ENCODE results near the gene MYH15.

MYH15 gene

GRCh38 chr3:108378153-108378951 is 132.0 kb downstream of the MYH15 start:
- H3K36me3 ChIP-seq (ENCODE audit: control insufficient read depth, insufficient read depth, low read length) = no peaks in the 10 kb centered on the region

DNA sequence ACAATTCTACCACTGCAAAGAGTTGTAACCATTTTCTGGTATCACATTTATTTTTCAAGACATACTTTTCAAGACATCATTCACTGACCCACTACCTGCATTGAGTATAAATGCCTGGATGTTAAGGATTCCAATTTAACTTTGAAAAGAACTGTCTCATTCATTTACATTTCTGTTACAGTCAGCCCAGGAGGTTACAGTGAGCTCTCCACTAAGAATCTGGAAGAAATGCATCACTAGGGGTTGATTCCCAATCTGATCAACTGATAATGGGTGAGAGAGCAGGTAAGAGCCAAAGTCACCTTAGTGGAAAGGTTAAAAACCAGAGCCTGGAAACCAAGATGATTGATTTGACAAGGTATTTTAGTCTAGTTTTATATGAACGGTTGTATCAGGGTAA is 133.0 kb downstream of the MYH15 start:
- 0 out of 2 replicates have a peak overlapping the region, but pooled peaks have one; percentile 16 for H3K4me3 ChIP-seq (ENCODE audit: low read depth, low read length)
- no peaks in the 10 kb centered on the region; the same call in 1 of the 2 replicates for H3K9me3 ChIP-seq (ENCODE audit: control insufficient read depth, insufficient read depth, low read length)
- H3K9ac ChIP-seq (ENCODE audit: low read depth, low read length) = no peak overlapping the region
- peaks cover 23% of the 10 kb centered on the region for H3K4me1 ChIP-seq (ENCODE audit: control insufficient read depth, insufficient read depth, low read length)
- H3K36me3 ChIP-seq (ENCODE audit: control insufficient read depth, insufficient read depth, low read length) = no peaks in the 10 kb centered on the region
- no peaks in the 10 kb centered on the region for H3K27me3 ChIP-seq (ENCODE audit: control insufficient read depth, insufficient read depth, low read length)
- H3K27ac ChIP-seq (ENCODE audit: low read depth, low read length) = no peak overlapping the region

More at GRCh38 chr3:108378153-108378951, 132.0 kb downstream of the MYH15 start:
- no peaks in the 10 kb centered on the region; the same call in 1 of the 2 replicates for H3K9me3 ChIP-seq (ENCODE audit: control insufficient read depth, insufficient read depth, low read length)
- H3K4me1 ChIP-seq (ENCODE audit: control insufficient read depth, insufficient read depth, low read length) = peaks cover 23% of the 10 kb centered on the region
- H3K4me3 ChIP-seq (ENCODE audit: low read depth, low read length) = no peak overlapping the region
- H3K9ac ChIP-seq (ENCODE audit: low read depth, low read length) = no peak overlapping the region
- no peaks in the 10 kb centered on the region for H3K27me3 ChIP-seq (ENCODE audit: control insufficient read depth, insufficient read depth, low read length)
- no peak overlapping the region for H3K27ac ChIP-seq (ENCODE audit: low read depth, low read length)

DNA sequence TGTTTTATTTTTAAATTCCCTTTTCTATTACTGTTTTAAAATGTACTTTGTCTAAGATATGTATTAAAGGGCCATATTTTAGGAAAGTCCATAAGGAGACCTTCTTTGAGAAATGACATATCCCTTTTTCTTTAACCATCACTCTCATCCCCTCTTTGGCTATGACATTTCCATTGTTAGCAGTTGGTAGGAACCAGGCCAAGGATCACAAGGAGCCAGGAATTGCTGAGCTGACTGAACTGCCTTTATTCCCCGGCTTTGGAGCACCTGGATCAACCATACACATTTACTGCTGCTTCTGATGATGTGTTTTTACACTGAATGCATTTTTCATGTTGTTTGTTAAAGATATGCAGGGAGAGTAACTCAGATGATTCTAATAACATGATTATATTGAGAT is 134.4 kb downstream of the MYH15 start:
- Histone ChIP-seq H3K27me3 (ENCODE audit: control insufficient read depth, insufficient read depth, low read length) (no peaks in the 10 kb centered on the region), H3K9ac (ENCODE audit: low read depth, low read length) (no peak overlapping the region), H3K27ac (ENCODE audit: low read depth, low read length) (no peak overlapping the region), H3K4me1 (ENCODE audit: control insufficient read depth, insufficient read depth, low read length) (peaks cover 17% of the 10 kb centered on the region), H3K4me3 (ENCODE audit: low read depth, low read length) (no peak overlapping the region), H3K36me3 (ENCODE audit: control insufficient read depth, insufficient read depth, low read length) (no peaks in the 10 kb centered on the region), H3K9me3 (ENCODE audit: control insufficient read depth, insufficient read depth, low read length) (no peaks in the 10 kb centered on the region; the same call in 1 of the 2 replicates)

DNA sequence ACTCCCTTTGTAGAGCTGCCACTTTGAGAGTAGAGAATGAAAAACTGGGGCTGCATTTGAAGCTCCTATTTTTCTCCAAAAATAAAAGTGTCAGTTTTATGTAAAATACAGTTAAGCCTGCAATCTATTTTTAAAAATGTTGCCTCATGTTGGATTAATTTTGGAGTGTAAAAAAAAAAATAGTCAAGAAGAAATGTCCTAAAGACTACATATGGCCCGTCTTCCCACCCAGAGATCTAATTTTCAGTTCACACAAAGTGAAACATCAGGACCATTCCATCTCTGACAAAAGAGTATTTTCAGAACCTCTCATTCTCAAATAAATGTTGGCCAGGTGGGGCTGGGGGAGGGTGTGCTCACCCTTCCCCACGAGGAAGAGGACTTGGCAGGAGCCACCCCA is 151.4 kb downstream of the MYH15 start:
- no peak overlapping the region for H3K27ac ChIP-seq (ENCODE audit: low read depth, low read length)
- H3K4me3 ChIP-seq (ENCODE audit: low read depth, low read length) = no peak overlapping the region
- no peaks in the 10 kb centered on the region for H3K27me3 ChIP-seq (ENCODE audit: control insufficient read depth, insufficient read depth, low read length)
- no peaks in the 10 kb centered on the region for H3K4me1 ChIP-seq (ENCODE audit: control insufficient read depth, insufficient read depth, low read length)
- H3K9ac ChIP-seq (ENCODE audit: low read depth, low read length) = no peak overlapping the region
- H3K9me3 ChIP-seq (ENCODE audit: control insufficient read depth, insufficient read depth, low read length) = no peaks in the 10 kb centered on the region
- H3K36me3 ChIP-seq (ENCODE audit: control insufficient read depth, insufficient read depth, low read length) = no peaks in the 10 kb centered on the region

DNA sequence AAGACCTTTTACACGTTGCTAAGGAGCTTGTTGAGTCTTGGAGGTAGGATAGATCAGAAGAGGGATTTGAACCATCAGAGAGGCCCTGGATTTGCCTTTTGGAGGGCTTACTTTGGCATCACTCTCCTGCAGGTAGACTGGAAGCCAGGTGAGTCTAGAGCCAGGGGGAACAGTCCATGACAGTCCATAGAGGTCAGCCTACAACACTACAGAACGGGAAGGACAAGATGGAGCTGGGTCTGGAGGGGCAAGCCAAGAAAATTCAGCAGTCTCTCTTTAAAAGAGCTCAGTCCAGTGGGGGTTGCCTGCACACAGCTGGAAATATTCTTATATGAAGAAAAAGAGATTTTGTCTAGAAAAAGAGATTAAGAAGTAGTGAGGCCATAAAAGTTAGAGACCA is 153.4 kb downstream of the MYH15 start:
- Histone ChIP-seq H3K4me1 (ENCODE audit: control insufficient read depth, insufficient read depth, low read length) (no peaks in the 10 kb centered on the region), H3K27me3 (ENCODE audit: control insufficient read depth, insufficient read depth, low read length) (no peaks in the 10 kb centered on the region), H3K36me3 (ENCODE audit: control insufficient read depth, insufficient read depth, low read length) (no peaks in the 10 kb centered on the region), H3K4me3 (ENCODE audit: low read depth, low read length) (no peak overlapping the region), H3K27ac (ENCODE audit: low read depth, low read length) (no peak overlapping the region), H3K9me3 (ENCODE audit: control insufficient read depth, insufficient read depth, low read length) (no peaks in the 10 kb centered on the region), H3K9ac (ENCODE audit: low read depth, low read length) (no peak overlapping the region)

- Histone ChIP-seq H3K27me3 (ENCODE audit: control insufficient read depth, insufficient read depth, low read length) (no peaks in the 10 kb centered on the region), H3K36me3 (ENCODE audit: control insufficient read depth, insufficient read depth, low read length) (no peaks in the 10 kb centered on the region), H3K4me3 (ENCODE audit: low read depth, low read length) (no peak overlapping the region), H3K4me1 (ENCODE audit: control insufficient read depth, insufficient read depth, low read length) (no peaks in the 10 kb centered on the region), H3K27ac (ENCODE audit: low read depth, low read length) (no peak overlapping the region), H3K9ac (ENCODE audit: low read depth, low read length) (no peak overlapping the region), H3K9me3 (ENCODE audit: control insufficient read depth, insufficient read depth, low read length) (no peaks in the 10 kb centered on the region)
These were observed 155.8 kb downstream of the MYH15 start for GRCh38 chr3:108354562-108354961.

DNA sequence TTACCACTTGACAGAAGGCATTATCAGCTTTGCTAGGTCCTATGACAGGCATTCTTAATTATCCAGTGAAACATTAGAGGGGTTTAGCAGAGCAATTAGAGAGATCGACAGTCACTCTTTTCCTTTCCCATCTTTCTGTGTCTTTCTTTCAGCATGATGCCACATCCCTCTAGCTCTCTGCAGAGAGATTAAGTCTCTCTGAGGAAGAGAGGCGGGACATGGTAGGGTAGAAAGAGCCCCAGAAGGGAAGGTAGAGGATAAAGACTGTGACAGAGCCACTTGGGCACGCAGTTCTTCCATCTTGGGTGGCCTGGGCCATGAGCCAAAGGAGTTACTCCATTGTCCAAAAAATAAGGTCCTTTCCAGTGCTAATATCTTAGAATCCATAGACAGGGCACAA is 158.2 kb downstream of the MYH15 start:
- no peak overlapping the region for H3K9ac ChIP-seq (ENCODE audit: low read depth, low read length)
- no peak overlapping the region for H3K4me3 ChIP-seq (ENCODE audit: low read depth, low read length)
- no peaks in the 10 kb centered on the region for H3K36me3 ChIP-seq (ENCODE audit: control insufficient read depth, insufficient read depth, low read length)
- H3K27ac ChIP-seq (ENCODE audit: low read depth, low read length) = no peak overlapping the region
- H3K9me3 ChIP-seq (ENCODE audit: control insufficient read depth, insufficient read depth, low read length) = no peaks in the 10 kb centered on the region
- no peaks in the 10 kb centered on the region for H3K4me1 ChIP-seq (ENCODE audit: control insufficient read depth, insufficient read depth, low read length)
- no peaks in the 10 kb centered on the region for H3K27me3 ChIP-seq (ENCODE audit: control insufficient read depth, insufficient read depth, low read length)

- H3K36me3 ChIP-seq (ENCODE audit: control insufficient read depth, insufficient read depth, low read length) = no peaks in the 10 kb centered on the region
- H3K9ac ChIP-seq (ENCODE audit: low read depth, low read length) = no peak overlapping the region
- H3K4me1 ChIP-seq (ENCODE audit: control insufficient read depth, insufficient read depth, low read length) = no peaks in the 10 kb centered on the region
- H3K4me3 ChIP-seq (ENCODE audit: low read depth, low read length) = no peak overlapping the region
- H3K27ac ChIP-seq (ENCODE audit: low read depth, low read length) = no peak overlapping the region
- H3K27me3 ChIP-seq (ENCODE audit: control insufficient read depth, insufficient read depth, low read length) = no peaks in the 10 kb centered on the region
- no peaks in the 10 kb centered on the region for H3K9me3 ChIP-seq (ENCODE audit: control insufficient read depth, insufficient read depth, low read length)
These were observed 163.8 kb downstream of the MYH15 start for GRCh38 chr3:108346301-108347227.

- Histone ChIP-seq H3K27me3 (ENCODE audit: control insufficient read depth, insufficient read depth, low read length) (no peaks in the 10 kb centered on the region), H3K9ac (ENCODE audit: low read depth, low read length) (no peak overlapping the region), H3K36me3 (ENCODE audit: control insufficient read depth, insufficient read depth, low read length) (no peaks in the 10 kb centered on the region), H3K4me3 (ENCODE audit: low read depth, low read length) (no peak overlapping the region), H3K9me3 (ENCODE audit: control insufficient read depth, insufficient read depth, low read length) (no peaks in the 10 kb centered on the region), H3K27ac (ENCODE audit: low read depth, low read length) (no peak overlapping the region), H3K4me1 (ENCODE audit: control insufficient read depth, insufficient read depth, low read length) (no peaks in the 10 kb centered on the region)
These were observed 164.7 kb downstream of the MYH15 start for GRCh38 chr3:108345492-108346205.

DNA sequence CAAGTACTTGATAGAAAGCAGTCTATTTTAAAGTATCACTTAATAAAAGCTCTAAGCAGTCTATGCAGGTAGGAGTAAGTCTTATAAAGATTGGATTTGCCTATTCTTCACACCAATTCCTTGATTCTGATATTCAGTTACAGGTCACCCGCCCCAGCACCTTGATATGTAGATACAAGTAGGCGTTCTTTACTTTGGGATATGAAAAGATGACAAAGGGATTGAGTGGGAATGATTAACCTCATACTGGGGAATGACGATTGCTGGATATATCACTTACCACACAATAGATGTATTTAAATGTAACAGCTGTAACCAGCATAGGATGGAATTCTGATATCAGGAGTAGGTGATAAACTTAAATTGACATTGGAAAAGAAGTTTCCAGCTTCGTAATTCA is 166.9 kb downstream of the MYH15 start:
- no peaks in the 10 kb centered on the region for H3K4me1 ChIP-seq (ENCODE audit: control insufficient read depth, insufficient read depth, low read length)
- no peaks in the 10 kb centered on the region for H3K36me3 ChIP-seq (ENCODE audit: control insufficient read depth, insufficient read depth, low read length)
- H3K9ac ChIP-seq (ENCODE audit: low read depth, low read length) = no peak overlapping the region
- no peak overlapping the region for H3K4me3 ChIP-seq (ENCODE audit: low read depth, low read length)
- H3K27ac ChIP-seq (ENCODE audit: low read depth, low read length) = no peak overlapping the region
- H3K27me3 ChIP-seq (ENCODE audit: control insufficient read depth, insufficient read depth, low read length) = no peaks in the 10 kb centered on the region
- H3K9me3 ChIP-seq (ENCODE audit: control insufficient read depth, insufficient read depth, low read length) = no peaks in the 10 kb centered on the region
